ENCODE measurements around the gene MICAL2. TPM values are rescaled to one million over a fixed set of nuclear protein-coding genes. Genes with fewer than 3 reads are reported as not detected.
A peak's percentile ranks its signal among the peaks of the same experiment; 100 is the strongest.

Gene MICAL2
- total and polyA plus RNA-seq, 12 donors, result 8.4 to 80.5 (median 34.1) TPM

DNA sequence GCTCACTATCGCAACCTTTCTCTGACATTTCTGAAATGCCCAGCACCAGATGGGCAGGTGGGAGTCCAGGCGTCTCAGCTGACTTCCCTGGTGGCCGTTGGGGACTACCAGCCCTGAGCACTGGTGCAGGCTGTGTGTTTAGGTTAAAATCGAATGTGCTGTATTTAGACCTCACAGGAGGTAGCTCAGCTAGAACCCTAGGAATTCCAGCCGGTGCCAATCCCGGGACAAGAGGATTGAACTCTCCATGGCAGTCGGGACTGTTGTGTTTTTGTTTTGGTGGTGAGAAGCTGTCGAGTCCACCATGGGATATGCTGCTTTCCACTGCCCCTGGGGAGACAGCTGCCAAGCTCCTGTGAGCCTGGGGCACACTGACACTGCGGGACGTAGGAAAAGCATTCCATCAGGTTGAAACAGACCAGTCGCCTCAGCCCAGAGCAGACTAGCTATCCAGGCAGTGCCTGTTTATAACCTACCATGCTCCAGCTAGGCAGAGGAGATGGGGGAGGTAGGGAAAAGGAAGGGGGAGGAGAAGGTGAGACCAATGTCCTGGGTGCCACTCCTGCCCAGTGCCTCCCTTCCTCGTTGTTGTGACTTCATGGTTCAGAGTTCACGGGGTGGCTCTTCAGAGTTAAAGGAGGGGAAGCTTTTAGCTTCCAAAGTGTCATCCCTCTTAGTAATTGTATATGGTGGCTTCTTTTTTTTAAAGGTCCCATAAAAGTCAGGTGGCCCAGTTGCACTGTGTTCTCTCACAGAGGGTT lies 53.0 kb downstream of the MICAL2 start:
- no peak overlapping the region for H3K4me3 ChIP-seq
- intact Hi-C loops (cut with DNase I), result no loop called here
- H3K27me3 ChIP-seq, result no peaks in the 10 kb centered on the region
- no peaks in the 10 kb centered on the region for H3K9me3 ChIP-seq (replicated peaks in 1 of 3)
- no peak for DNase-seq
- H3K4me1 ChIP-seq (replicated peaks in 1 of 2), result peaks cover 0 to 13% of the 10 kb centered on the region in 2 donors
- no peak for TF ChIP-seq POLR2A (IDR thresholded peaks at IDR 0.05)
- TF ChIP-seq, protein P1, sequence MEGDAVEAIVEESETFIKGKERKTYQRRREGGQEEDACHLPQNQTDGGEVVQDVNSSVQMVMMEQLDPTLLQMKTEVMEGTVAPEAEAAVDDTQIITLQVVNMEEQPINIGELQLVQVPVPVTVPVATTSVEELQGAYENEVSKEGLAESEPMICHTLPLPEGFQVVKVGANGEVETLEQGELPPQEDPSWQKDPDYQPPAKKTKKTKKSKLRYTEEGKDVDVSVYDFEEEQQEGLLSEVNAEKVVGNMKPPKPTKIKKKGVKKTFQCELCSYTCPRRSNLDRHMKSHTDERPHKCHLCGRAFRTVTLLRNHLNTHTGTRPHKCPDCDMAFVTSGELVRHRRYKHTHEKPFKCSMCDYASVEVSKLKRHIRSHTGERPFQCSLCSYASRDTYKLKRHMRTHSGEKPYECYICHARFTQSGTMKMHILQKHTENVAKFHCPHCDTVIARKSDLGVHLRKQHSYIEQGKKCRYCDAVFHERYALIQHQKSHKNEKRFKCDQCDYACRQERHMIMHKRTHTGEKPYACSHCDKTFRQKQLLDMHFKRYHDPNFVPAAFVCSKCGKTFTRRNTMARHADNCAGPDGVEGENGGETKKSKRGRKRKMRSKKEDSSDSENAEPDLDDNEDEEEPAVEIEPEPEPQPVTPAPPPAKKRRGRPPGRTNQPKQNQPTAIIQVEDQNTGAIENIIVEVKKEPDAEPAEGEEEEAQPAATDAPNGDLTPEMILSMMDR (IDR thresholded peaks at IDR 0.05), result no peak
- H3K27ac ChIP-seq, result peak overlapping the region in 2 of 5 donors; percentile 41 to 73
- peaks cover 0 to 14% of the 10 kb centered on the region in 2 donors for H3K36me3 ChIP-seq (replicated peaks in 1 of 2)
- 77 to 88% (median 81%) methylated on average over 12 to 13 of the region's 13 CpGs for WGBS, 4 donors

GRCh38 chr11:12164061-12165014 lies 53.9 kb downstream of the MICAL2 start:
- intact Hi-C loops (cut with DNase I), result no loop called here
- WGBS, 4 donors, result 82 to 84% (median 84%) methylated on average over 9 of the region's 9 CpGs

DNA sequence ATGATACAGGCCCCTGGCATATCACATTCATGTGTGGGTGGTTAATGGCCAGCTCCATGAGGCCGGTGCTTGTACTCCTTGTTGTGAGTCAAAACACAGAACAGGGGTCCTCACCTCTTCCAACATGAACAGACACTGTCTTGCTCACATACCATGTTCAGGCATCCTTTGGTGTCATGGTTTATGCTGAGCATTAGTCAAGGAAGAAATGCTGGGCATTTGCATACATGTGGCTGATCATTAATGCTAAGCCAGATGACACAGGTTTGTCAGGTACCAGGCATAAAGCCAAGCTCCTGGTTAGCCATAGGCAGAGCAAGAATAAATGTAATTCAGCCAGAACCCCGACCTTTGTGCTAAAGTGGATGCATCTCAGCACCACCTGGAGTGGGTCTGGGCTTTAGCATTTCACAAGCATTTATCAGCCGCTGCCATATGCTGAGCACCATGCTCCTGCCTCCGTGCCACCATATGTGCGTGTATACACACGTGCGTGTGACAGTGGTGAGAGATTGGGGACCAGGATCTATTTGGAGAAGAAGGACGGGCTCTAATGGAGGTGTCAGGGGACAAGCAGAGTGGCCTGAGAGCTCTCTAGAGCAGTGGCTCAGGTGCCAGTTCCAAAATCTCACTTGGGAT lies 55.0 kb downstream of the MICAL2 start:
- Histone ChIP-seq H3K27ac (peak overlapping the region in 1 of 5 donors; percentile 49), H3K9me3 (replicated peaks in 1 of 3) (no peaks in the 10 kb centered on the region), H3K27me3 (no peaks in the 10 kb centered on the region), H3K36me3 (replicated peaks in 1 of 2) (peaks cover 0 to 14% of the 10 kb centered on the region in 2 donors), H3K4me3 (no peak overlapping the region), H3K4me1 (replicated peaks in 1 of 2) (no peaks in the 10 kb centered on the region)
- intact Hi-C loops (cut with DNase I), result no loop called here
- DNase-seq, result no peak
- 64 to 89% (median 83%) methylated on average over 8 of the region's 8 CpGs for WGBS, 4 donors
- TF ChIP-seq, protein P1 (IDR thresholded peaks at IDR 0.05), result no peak
- TF ChIP-seq POLR2A (IDR thresholded peaks at IDR 0.05), result no peak

More at GRCh38 chr11:12164061-12165014, 53.9 kb downstream of the MICAL2 start:
- H3K4me1 ChIP-seq (replicated peaks in 1 of 2), result peaks cover 0 to 4% of the 10 kb centered on the region in 2 donors
- no peak overlapping the region for H3K4me3 ChIP-seq
- TF ChIP-seq, protein P1 (IDR thresholded peaks at IDR 0.05), result no peak
- H3K27me3 ChIP-seq, result no peaks in the 10 kb centered on the region
- H3K27ac ChIP-seq, result peak overlapping the region in 2 of 5 donors; percentile 41 to 73
- peaks cover 0 to 14% of the 10 kb centered on the region in 2 donors for H3K36me3 ChIP-seq (replicated peaks in 1 of 2)
- H3K9me3 ChIP-seq (replicated peaks in 1 of 3), result no peaks in the 10 kb centered on the region
- no peak for DNase-seq
